OCI-LY3 (cell line): ENCODE results near the gene OSER1.

ENCODE experiments used
- CTCF ChIP-seq: fragments of 200-600, 300-600 bp; sonication (generic); IDR thresholded peaks from 2 replicates; pipeline ENCODE4 v1.5.1; 2014; ENCODE audit warnings: antibody characterized with exemption, low read length, low read depth
- EZH2phosphoT487 ChIP-seq: fragments of 200-600 bp; shearing (Covaris generic); IDR thresholded peaks from 2 replicates; pipeline ENCODE4 v1.6.1; 2018; ENCODE audit warnings: antibody characterized with exemption, mixed run types, low read depth

- TF ChIP-seq CTCF (no peak), EZH2phosphoT487 (no peak)
These were observed 44.1 kb downstream of the OSER1 start for GRCh38 chr20:44166477-44166876.
